ENCODE results near the gene PIK3C2G. TPM values are rescaled to one million over a fixed set of nuclear protein-coding genes. Genes with fewer than 3 reads are reported as not detected.

The PIK3C2G gene
- total RNA-seq, 4 donors from 2014 or later = 23.6 to 80.5 (median 37.1) TPM

GRCh38 chr12:18564306-18564705 lies 303.0 kb downstream of the PIK3C2G start:
- DNase-seq (ENCODE audit: low spot score in 2 of 2) = no peak
- Histone ChIP-seq H3K4me3 (no peak overlapping the region), H3K4me1 (no peaks in the 10 kb centered on the region), H3K36me3 (no peaks in the 10 kb centered on the region), H3K27ac (no peak overlapping the region), H3K27me3 (no peaks in the 10 kb centered on the region), H3K9me3 (no peaks in the 10 kb centered on the region)
- no peak for TF ChIP-seq CTCF (IDR thresholded peaks at IDR 0.05)
- no peak for TF ChIP-seq POLR2AphosphoS5 (IDR thresholded peaks at IDR 0.05)
- no peak for TF ChIP-seq POLR2A (IDR thresholded peaks at IDR 0.05)
- no peak for TF ChIP-seq EP300 (IDR thresholded peaks at IDR 0.05)
- WGBS = 92% methylated on average over 1 of the region's 1 CpG

DNA sequence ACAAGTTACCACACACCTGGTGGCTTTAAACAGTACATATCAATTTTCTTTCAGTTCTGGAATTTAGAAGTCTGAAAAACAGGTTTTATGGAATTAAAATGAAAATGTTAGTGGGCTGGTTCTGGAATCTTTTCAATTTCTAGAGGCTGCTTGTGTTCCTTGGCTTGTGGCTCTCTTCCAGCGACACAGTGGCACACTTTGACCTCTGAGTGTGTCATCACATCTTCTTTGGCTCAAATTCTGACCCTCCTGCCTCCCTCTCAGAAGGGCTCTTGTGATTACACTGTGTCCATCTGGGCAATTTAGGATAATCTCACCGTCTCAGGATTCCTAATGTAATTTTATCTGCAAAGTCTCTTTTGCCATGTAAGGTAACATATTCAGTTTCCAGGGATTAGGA lies 306.5 kb downstream of the PIK3C2G start:
- TF ChIP-seq EP300 (IDR thresholded peaks at IDR 0.05) = no peak
- TF ChIP-seq POLR2A (IDR thresholded peaks at IDR 0.05) = no peak
- TF ChIP-seq POLR2AphosphoS5 (IDR thresholded peaks at IDR 0.05) = no peak
- TF ChIP-seq CTCF (IDR thresholded peaks at IDR 0.05) = no peak
- Histone ChIP-seq H3K9me3 (no peaks in the 10 kb centered on the region), H3K27ac (no peak overlapping the region), H3K27me3 (no peaks in the 10 kb centered on the region), H3K4me3 (no peak overlapping the region), H3K36me3 (peaks cover 7% of the 10 kb centered on the region), H3K4me1 (no peaks in the 10 kb centered on the region)
- 69% methylated on average over 2 of the region's 2 CpGs for WGBS
- DNase-seq (ENCODE audit: low spot score in 2 of 2) = no peak

- H3K27ac ChIP-seq = no peak overlapping the region
- no peak overlapping the region for H3K4me3 ChIP-seq
- DNase-seq (ENCODE audit: low spot score in 2 of 2) = no peak
- TF ChIP-seq POLR2A (IDR thresholded peaks at IDR 0.05) (no peak), CTCF (IDR thresholded peaks at IDR 0.05) (no peak), EP300 (IDR thresholded peaks at IDR 0.05) (no peak)
- H3K4me1 ChIP-seq = no peaks in the 10 kb centered on the region
- H3K9me3 ChIP-seq = no peaks in the 10 kb centered on the region
- no peaks in the 10 kb centered on the region for H3K27me3 ChIP-seq
- H3K36me3 ChIP-seq = peaks cover 7% of the 10 kb centered on the region
- WGBS = 93% methylated on average over 4 of the region's 4 CpGs
These were observed 309.2 kb downstream of the PIK3C2G start for GRCh38 chr12:18570543-18570942.

DNA sequence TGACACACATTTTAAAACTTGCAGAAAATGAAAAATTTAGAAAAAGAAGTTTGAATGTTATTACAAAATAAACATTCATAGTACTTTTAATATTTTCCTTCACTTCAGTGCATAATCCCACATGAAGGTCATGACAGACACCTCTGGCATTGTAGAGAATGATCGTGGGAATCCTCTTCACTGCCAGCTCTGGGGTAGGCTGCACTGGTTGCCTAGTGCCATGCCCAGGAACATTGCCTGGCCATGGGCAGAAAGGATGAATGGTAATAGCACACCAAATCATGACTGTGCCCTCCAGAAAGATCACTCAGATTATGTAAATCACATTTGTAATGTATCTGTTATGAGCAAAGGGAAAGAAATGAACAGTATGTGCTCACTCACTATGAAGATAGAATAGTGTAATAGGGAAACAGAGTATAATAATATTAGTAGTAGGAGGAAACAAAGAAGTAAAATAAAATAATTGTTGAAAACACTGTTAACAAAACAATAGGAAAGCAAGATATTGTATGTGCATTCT lies 314.8 kb downstream of the PIK3C2G start:
- no peak for TF ChIP-seq CTCF (IDR thresholded peaks at IDR 0.05)
- no peak for TF ChIP-seq POLR2AphosphoS5 (IDR thresholded peaks at IDR 0.05)
- no peak for TF ChIP-seq EP300 (IDR thresholded peaks at IDR 0.05)
- TF ChIP-seq POLR2A (IDR thresholded peaks at IDR 0.05) = no peak
- DNase-seq (ENCODE audit: low spot score in 2 of 2) = no peak
- no peak overlapping the region for H3K4me3 ChIP-seq
- no peaks in the 10 kb centered on the region for H3K9me3 ChIP-seq
- H3K27ac ChIP-seq = no peak overlapping the region
- no peaks in the 10 kb centered on the region for H3K36me3 ChIP-seq
- 63% methylated on average over 1 of the region's 1 CpG for WGBS
- no peaks in the 10 kb centered on the region for H3K27me3 ChIP-seq
- no peaks in the 10 kb centered on the region for H3K4me1 ChIP-seq

DNA sequence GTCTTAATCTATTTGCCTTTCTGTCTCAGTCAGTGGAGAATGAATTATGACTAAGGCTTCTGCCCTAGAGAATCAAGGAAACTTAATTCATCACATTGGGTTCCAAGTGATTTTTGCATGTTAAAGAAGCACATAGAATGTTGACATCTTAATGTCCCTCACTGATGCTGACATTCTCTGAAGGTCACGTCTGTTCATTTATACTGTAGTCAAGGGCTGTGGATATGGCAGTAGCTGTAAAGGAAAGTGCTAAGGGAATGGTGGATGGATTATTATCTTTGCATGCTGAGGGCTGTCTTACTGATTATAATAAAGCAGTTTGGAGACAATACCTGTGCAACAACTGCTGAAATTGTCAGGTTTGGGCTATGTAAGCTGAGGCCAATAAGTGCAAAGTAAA lies 315.3 kb downstream of the PIK3C2G start:
- TF ChIP-seq POLR2A (IDR thresholded peaks at IDR 0.05) (no peak), CTCF (IDR thresholded peaks at IDR 0.05) (no peak), EP300 (IDR thresholded peaks at IDR 0.05) (no peak), POLR2AphosphoS5 (IDR thresholded peaks at IDR 0.05) (no peak)
- H3K27ac ChIP-seq = no peak overlapping the region
- 93% methylated on average over 1 of the region's 1 CpG for WGBS

More for the DNA sequence above, 315.3 kb downstream of the PIK3C2G start:
- H3K36me3 ChIP-seq = no peaks in the 10 kb centered on the region
- H3K27me3 ChIP-seq = no peaks in the 10 kb centered on the region
- no peaks in the 10 kb centered on the region for H3K9me3 ChIP-seq
- no peak for DNase-seq (ENCODE audit: low spot score in 2 of 2)
- H3K4me3 ChIP-seq = no peak overlapping the region
- no peaks in the 10 kb centered on the region for H3K4me1 ChIP-seq
